ENCODE measurements around the gene S100A14. TPM values are rescaled to one million over a fixed set of nuclear protein-coding genes. Genes with fewer than 3 reads are reported as not detected.

Gene S100A14
- total and polyA plus RNA-seq, 2 of the 13 experiments (the other 11 are each of a cell fraction or from before 2014, with no cell fraction given), result 1.4 to 7.7 TPM

DNA sequence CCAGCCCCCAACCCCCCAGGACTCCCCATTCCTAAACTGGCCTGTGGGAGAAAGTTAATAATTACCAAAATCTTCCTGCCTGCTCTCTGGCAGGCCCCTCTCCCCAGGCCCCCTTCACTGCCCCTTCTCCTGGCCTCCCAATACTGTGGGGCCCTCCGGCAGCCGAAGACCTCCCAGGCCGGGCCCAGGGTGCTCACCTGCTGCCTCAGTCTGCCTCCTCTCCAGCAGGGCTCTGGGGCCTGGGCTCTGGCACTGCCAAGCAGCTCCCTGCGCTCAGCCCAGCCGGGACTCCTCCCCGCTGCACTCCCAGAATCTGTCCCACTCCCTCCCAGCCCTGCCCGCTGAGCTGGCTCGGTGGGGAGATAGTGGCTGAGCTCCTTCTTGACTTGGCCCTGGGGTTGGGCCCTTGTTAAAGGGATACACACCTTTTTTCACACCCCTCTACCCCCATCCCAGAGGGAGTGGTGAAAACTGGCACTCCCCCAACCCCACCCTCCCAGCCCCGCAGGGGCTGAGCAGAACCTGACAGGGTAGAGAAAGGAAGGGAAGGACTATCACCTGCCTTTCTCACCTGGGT, 3.3 kb downstream of the S100A14 start, which contains the start of gene S100A16 (continued):
- TF ChIP-seq, protein P1, sequence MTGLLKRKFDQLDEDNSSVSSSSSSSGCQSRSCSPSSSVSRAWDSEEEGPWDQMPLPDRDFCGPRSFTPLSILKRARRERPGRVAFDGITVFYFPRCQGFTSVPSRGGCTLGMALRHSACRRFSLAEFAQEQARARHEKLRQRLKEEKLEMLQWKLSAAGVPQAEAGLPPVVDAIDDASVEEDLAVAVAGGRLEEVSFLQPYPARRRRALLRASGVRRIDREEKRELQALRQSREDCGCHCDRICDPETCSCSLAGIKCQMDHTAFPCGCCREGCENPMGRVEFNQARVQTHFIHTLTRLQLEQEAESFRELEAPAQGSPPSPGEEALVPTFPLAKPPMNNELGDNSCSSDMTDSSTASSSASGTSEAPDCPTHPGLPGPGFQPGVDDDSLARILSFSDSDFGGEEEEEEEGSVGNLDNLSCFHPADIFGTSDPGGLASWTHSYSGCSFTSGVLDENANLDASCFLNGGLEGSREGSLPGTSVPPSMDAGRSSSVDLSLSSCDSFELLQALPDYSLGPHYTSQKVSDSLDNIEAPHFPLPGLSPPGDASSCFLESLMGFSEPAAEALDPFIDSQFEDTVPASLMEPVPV (CRISPR knock-in tag; IDR thresholded peaks at IDR 0.05), result peak; percentile 60; the same call in 1 of the 2 replicates
- TF ChIP-seq HCFC1 (IDR thresholded peaks at IDR 0.05; ENCODE audit: low read depth, low read length) (no peak), GTF3A (CRISPR knock-in tag; conservative IDR thresholded peaks at IDR 0.05) (peak; percentile 65; the same call in 1 of the 2 replicates), NRL (CRISPR knock-in tag; IDR thresholded peaks at IDR 0.05; ENCODE audit: borderline replicate concordance) (0 out of 2 replicates have a peak, but pooled peaks have one; percentile 35), PHF21A (CRISPR knock-in tag; IDR thresholded peaks at IDR 0.05) (peak; percentile 70; the same call in 1 of the 2 replicates), NCOA5 (CRISPR knock-in tag; IDR thresholded peaks at IDR 0.05) (no peak), ZNF224 (CRISPR knock-in tag; IDR thresholded peaks at IDR 0.05) (0 out of 2 replicates have a peak, but pooled peaks have one; percentile 47), HOXA3 (CRISPR knock-in tag; IDR thresholded peaks at IDR 0.05) (peak; percentile 56; the same call in 1 of the 2 replicates), ZFP41 (CRISPR knock-in tag; IDR thresholded peaks at IDR 0.05; ENCODE audit: borderline replicate concordance) (no peak), PCBP1 (IDR thresholded peaks at IDR 0.05; ENCODE audit: borderline replicate concordance, low read depth, low read length) (0 out of 2 replicates have a peak, but pooled peaks have one; percentile 32), MIXL1 (CRISPR knock-in tag; IDR thresholded peaks at IDR 0.05) (0 out of 2 replicates have a peak, but pooled peaks have one; percentile 19), CAMTA2 (CRISPR knock-in tag; IDR thresholded peaks at IDR 0.05; ENCODE audit: borderline replicate concordance) (no peak), IRF2 (CRISPR knock-in tag; IDR thresholded peaks at IDR 0.05) (0 out of 2 replicates have a peak, but pooled peaks have one; percentile 20), HNRNPL (IDR thresholded peaks at IDR 0.05; ENCODE audit: low read depth, low read length) (peak; percentile 79; the same call in 1 of the 2 replicates), ISL2 (CRISPR knock-in tag; IDR thresholded peaks at IDR 0.05) (peak; percentile 19; the same call in 1 of the 2 replicates), HNF4A (CRISPR knock-in tag; IDR thresholded peaks at IDR 0.05) (0 out of 2 replicates have a peak, but pooled peaks have one; percentile 12), ZNF879 (CRISPR knock-in tag; IDR thresholded peaks at IDR 0.05) (0 out of 2 replicates have a peak, but pooled peaks have one; percentile 33), MAFF (IDR thresholded peaks at IDR 0.05; ENCODE audit: low read depth, low read length) (no peak)
- TF ChIP-seq, protein P2, sequence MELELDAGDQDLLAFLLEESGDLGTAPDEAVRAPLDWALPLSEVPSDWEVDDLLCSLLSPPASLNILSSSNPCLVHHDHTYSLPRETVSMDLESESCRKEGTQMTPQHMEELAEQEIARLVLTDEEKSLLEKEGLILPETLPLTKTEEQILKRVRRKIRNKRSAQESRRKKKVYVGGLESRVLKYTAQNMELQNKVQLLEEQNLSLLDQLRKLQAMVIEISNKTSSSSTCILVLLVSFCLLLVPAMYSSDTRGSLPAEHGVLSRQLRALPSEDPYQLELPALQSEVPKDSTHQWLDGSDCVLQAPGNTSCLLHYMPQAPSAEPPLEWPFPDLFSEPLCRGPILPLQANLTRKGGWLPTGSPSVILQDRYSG (CRISPR knock-in tag; IDR thresholded peaks at IDR 0.05), result no peak
- TF ChIP-seq, protein P3, sequence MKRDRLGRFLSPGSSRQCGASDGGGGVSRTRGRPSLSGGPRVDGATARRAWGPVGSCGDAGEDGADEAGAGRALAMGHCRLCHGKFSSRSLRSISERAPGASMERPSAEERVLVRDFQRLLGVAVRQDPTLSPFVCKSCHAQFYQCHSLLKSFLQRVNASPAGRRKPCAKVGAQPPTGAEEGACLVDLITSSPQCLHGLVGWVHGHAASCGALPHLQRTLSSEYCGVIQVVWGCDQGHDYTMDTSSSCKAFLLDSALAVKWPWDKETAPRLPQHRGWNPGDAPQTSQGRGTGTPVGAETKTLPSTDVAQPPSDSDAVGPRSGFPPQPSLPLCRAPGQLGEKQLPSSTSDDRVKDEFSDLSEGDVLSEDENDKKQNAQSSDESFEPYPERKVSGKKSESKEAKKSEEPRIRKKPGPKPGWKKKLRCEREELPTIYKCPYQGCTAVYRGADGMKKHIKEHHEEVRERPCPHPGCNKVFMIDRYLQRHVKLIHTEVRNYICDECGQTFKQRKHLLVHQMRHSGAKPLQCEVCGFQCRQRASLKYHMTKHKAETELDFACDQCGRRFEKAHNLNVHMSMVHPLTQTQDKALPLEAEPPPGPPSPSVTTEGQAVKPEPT (CRISPR knock-in tag; IDR thresholded peaks at IDR 0.05; ENCODE audit: low read depth), result 0 out of 2 replicates have a peak, but pooled peaks have one; percentile 47
- TF ChIP-seq, protein P4, sequence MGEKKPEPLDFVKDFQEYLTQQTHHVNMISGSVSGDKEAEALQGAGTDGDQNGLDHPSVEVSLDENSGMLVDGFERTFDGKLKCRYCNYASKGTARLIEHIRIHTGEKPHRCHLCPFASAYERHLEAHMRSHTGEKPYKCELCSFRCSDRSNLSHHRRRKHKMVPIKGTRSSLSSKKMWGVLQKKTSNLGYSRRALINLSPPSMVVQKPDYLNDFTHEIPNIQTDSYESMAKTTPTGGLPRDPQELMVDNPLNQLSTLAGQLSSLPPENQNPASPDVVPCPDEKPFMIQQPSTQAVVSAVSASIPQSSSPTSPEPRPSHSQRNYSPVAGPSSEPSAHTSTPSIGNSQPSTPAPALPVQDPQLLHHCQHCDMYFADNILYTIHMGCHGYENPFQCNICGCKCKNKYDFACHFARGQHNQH (CRISPR knock-in tag; IDR thresholded peaks at IDR 0.05), result peak; percentile 71; the same call in 1 of the 2 replicates
- TF ChIP-seq, protein P5, sequence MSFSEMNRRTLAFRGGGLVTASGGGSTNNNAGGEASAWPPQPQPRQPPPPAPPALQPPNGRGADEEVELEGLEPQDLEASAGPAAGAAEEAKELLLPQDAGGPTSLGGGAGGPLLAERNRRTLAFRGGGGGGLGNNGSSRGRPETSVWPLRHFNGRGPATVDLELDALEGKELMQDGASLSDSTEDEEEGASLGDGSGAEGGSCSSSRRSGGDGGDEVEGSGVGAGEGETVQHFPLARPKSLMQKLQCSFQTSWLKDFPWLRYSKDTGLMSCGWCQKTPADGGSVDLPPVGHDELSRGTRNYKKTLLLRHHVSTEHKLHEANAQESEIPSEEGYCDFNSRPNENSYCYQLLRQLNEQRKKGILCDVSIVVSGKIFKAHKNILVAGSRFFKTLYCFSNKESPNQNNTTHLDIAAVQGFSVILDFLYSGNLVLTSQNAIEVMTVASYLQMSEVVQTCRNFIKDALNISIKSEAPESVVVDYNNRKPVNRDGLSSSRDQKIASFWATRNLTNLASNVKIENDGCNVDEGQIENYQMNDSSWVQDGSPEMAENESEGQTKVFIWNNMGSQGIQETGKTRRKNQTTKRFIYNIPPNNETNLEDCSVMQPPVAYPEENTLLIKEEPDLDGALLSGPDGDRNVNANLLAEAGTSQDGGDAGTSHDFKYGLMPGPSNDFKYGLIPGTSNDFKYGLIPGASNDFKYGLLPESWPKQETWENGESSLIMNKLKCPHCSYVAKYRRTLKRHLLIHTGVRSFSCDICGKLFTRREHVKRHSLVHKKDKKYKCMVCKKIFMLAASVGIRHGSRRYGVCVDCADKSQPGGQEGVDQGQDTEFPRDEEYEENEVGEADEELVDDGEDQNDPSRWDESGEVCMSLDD (CRISPR knock-in tag; IDR thresholded peaks at IDR 0.05; ENCODE audit: borderline replicate concordance), result no peak

All from HepG2 (cell line).